SK-N-MC (cell line): ENCODE measurements around the gene RMND1.

Source experiments
- EZH2 ChIP-seq: fragments of 200-600 bp; sonication (generic); IDR thresholded peaks from one replicate; pipeline ENCODE4 v1.6.1; 2017; ENCODE audit warnings: antibody characterized with exemption
- POLR2AphosphoS5 ChIP-seq: IDR thresholded peaks from 2 replicates; pipeline ENCODE4 v1.6.1; 2012; ENCODE audit warnings: mild to moderate bottlenecking, low read depth, low read length, borderline replicate concordance

DNA sequence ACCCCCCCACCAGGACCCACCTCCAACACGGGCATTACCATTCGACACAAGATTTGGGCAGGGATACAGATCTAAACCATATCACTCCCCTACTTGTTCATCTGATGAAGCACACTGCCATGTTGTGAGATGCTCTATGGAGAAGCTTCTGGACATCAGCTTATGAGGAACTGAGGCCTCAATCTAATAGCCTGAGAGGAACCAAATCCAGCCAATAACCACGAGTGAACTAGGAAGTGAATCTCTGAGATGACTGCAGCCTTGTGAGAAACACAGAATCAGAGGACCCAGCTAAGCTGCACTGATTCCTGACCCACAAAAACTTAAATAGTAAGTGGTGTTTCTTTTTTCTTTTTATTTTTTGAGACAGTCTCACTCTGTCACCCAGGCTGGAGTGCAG is 39.0 kb downstream of the RMND1 start:
- TF ChIP-seq EZH2, result no peak
- TF ChIP-seq POLR2AphosphoS5, result no peak
